ENCODE measurements around the gene CHIC2. TPM values are rescaled to one million over a fixed set of nuclear protein-coding genes. Genes with fewer than 3 reads are reported as not detected.
A peak's percentile ranks its signal among the peaks of the same experiment; 100 is the strongest.

Gene CHIC2
- total RNA-seq, 2 donors from 2014 or later: 10.2 to 14.4 TPM

DNA sequence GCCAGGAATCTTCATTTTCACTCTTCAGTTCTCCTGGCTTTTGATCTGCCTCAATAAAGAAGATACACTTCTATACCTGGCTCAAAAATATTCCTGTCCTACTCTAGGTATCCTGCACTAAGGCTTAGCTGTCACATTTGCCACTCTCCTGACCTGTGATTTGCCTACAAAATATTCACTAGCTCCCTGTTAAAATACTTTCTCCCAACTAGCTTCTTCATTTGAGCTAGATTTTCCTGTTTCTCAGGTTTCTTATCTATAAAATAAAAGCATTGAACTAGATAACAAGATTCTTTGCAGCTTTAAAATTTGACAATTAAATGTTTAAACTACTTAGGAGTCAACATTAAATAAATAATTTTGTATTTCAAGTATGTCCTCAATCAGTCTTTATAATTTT is 53.2 kb downstream of the CHIC2 start:
- Mint-ChIP-seq H3K36me3 (ENCODE audit: low read depth) (peaks cover 6% of the 10 kb centered on the region), H3K27me3 (ENCODE audit: insufficient read depth) (no peaks in the 10 kb centered on the region), H3K9me3 (no peaks in the 10 kb centered on the region), H3K4me3 (no peak overlapping the region), H3K27ac (no peak overlapping the region), H3K4me1 (peaks cover 6% of the 10 kb centered on the region)
- H3K27ac ChIP-seq (ENCODE audit: low read depth, low read length): no peak overlapping the region
- no peak for DNase-seq
- no peak overlapping the region for H3K9ac ChIP-seq (ENCODE audit: extremely low read depth, low read length, poor library complexity, severe bottlenecking)
- H3K4me1 ChIP-seq (ENCODE audit: control insufficient read depth, insufficient read depth, low read length): no peaks in the 10 kb centered on the region
- H3K36me3 ChIP-seq (ENCODE audit: control insufficient read depth, insufficient read depth, low read length): no peaks in the 10 kb centered on the region
- no peak for TF ChIP-seq CTCF (conservative IDR thresholded peaks at IDR 0.05)
- no peaks in the 10 kb centered on the region for H3K27me3 ChIP-seq (ENCODE audit: control insufficient read depth, insufficient read depth, low read length, poor library complexity, severe bottlenecking)
- no peaks in the 10 kb centered on the region for H3K9me3 ChIP-seq (ENCODE audit: control insufficient read depth, low read length)
- H3K4me3 ChIP-seq (ENCODE audit: low read length): no peak overlapping the region

GRCh38 chr4:54006755-54007154 is 57.6 kb downstream of the CHIC2 start:
- no peak overlapping the region for H3K27ac ChIP-seq (ENCODE audit: low read depth, low read length)

DNA sequence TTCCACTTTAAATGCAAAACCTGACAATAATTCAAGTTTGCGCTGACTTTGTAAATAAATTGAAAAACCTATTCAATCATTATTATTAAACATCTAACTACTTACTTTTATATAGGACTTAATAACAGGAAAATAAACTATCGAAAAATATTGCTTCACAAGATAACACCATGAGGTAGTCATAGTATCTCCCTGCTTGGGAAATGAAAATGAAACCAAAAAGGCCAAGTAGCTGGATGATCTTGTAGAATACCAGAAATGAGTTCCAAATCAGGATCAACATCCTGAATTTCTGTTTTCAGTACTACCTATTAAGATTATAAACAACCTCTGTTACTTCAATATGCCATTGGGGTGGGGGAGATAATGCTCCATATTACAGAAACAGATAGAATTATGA is 58.9 kb downstream of the CHIC2 start:
- no peak for TF ChIP-seq CTCF (conservative IDR thresholded peaks at IDR 0.05)
- Mint-ChIP-seq H3K27ac (no peak overlapping the region), H3K27me3 (ENCODE audit: insufficient read depth) (no peaks in the 10 kb centered on the region)

More at GRCh38 chr4:54006755-54007154, 57.6 kb downstream of the CHIC2 start:
- H3K9me3 Mint-ChIP-seq: no peaks in the 10 kb centered on the region
- Histone ChIP-seq H3K4me1 (ENCODE audit: control insufficient read depth, insufficient read depth, low read length) (no peaks in the 10 kb centered on the region), H3K9ac (ENCODE audit: extremely low read depth, low read length, poor library complexity, severe bottlenecking) (no peak overlapping the region), H3K27me3 (ENCODE audit: control insufficient read depth, insufficient read depth, low read length, poor library complexity, severe bottlenecking) (no peaks in the 10 kb centered on the region), H3K4me3 (ENCODE audit: low read length) (no peak overlapping the region), H3K9me3 (ENCODE audit: control insufficient read depth, low read length) (no peaks in the 10 kb centered on the region), H3K36me3 (ENCODE audit: control insufficient read depth, insufficient read depth, low read length) (no peaks in the 10 kb centered on the region)
- DNase-seq: no peak
- TF ChIP-seq CTCF (conservative IDR thresholded peaks at IDR 0.05): no peak
- no peak overlapping the region for H3K4me3 Mint-ChIP-seq
- 97% methylated on average over 2 of the region's 2 CpGs; no CpG with 5 or more reads in 1 of the 2 experiments for WGBS, 2 experiments (ENCODE audit: insufficient coverage in 1 of 2, insufficient read length in 1 of 2)
- H3K36me3 Mint-ChIP-seq (ENCODE audit: low read depth): peaks cover 12% of the 10 kb centered on the region
- peak overlapping the region; percentile 61 for H3K27ac Mint-ChIP-seq
- no peaks in the 10 kb centered on the region for H3K27me3 Mint-ChIP-seq (ENCODE audit: insufficient read depth)
- H3K4me1 Mint-ChIP-seq: peaks cover 2% of the 10 kb centered on the region

More for the DNA sequence above, 58.9 kb downstream of the CHIC2 start:
- Histone ChIP-seq H3K9ac (ENCODE audit: extremely low read depth, low read length, poor library complexity, severe bottlenecking) (no peak overlapping the region), H3K9me3 (ENCODE audit: control insufficient read depth, low read length) (no peaks in the 10 kb centered on the region), H3K36me3 (ENCODE audit: control insufficient read depth, insufficient read depth, low read length) (no peaks in the 10 kb centered on the region), H3K27ac (ENCODE audit: low read depth, low read length) (no peak overlapping the region), H3K27me3 (ENCODE audit: control insufficient read depth, insufficient read depth, low read length, poor library complexity, severe bottlenecking) (no peaks in the 10 kb centered on the region), H3K4me1 (ENCODE audit: control insufficient read depth, insufficient read depth, low read length) (no peaks in the 10 kb centered on the region), H3K4me3 (ENCODE audit: low read length) (no peak overlapping the region)
- H3K36me3 Mint-ChIP-seq (ENCODE audit: low read depth): peaks cover 20% of the 10 kb centered on the region
- H3K9me3 Mint-ChIP-seq: no peaks in the 10 kb centered on the region
- WGBS, 2 experiments (ENCODE audit: insufficient coverage in 1 of 2, insufficient read length in 1 of 2): 97% methylated on average over 2 of the region's 2 CpGs; no CpG with 5 or more reads in 1 of the 2 experiments
- H3K4me1 Mint-ChIP-seq: peaks cover 4% of the 10 kb centered on the region
- no peak overlapping the region for H3K4me3 Mint-ChIP-seq
- DNase-seq: no peak

Measured in endodermal cell (in vitro differentiated cells).